IPS-15b (cell line): Measurements from ENCODE around the gene PNCK.
"Not testable (repeated sequence)": the region's sequence is repeated elsewhere in the genome, so short reads cannot be mapped to it uniquely, and the experiment has no call there.

Experiments used
- H3K27me3 ChIP-seq: one replicate; pipeline ENCODE4 v1.6.1; 2013; ENCODE audit warnings: low read length; ENCODE audit not compliant: control insufficient read depth, insufficient read depth
- H3K36me3 ChIP-seq: one replicate; pipeline ENCODE4 v1.6.1; 2013; ENCODE audit warnings: low read length; ENCODE audit not compliant: control insufficient read depth, insufficient read depth
- H3K4me1 ChIP-seq: one replicate; pipeline ENCODE4 v1.6.1; 2013; ENCODE audit warnings: mild to moderate bottlenecking, low read length; ENCODE audit not compliant: control insufficient read depth, insufficient read depth
- H3K4me3 ChIP-seq: one replicate; pipeline ENCODE4 v1.5.1; 2013; ENCODE audit warnings: low read depth, low read length
- H3K9ac ChIP-seq: one replicate; pipeline ENCODE4 v1.6.1; 2013; ENCODE audit warnings: low read depth, mild to moderate bottlenecking, low read length
- H3K9me3 ChIP-seq: one replicate; pipeline ENCODE4 v1.6.1; 2013; ENCODE audit warnings: mild to moderate bottlenecking, low read length; ENCODE audit not compliant: control insufficient read depth, insufficient read depth

Gene PNCK

DNA sequence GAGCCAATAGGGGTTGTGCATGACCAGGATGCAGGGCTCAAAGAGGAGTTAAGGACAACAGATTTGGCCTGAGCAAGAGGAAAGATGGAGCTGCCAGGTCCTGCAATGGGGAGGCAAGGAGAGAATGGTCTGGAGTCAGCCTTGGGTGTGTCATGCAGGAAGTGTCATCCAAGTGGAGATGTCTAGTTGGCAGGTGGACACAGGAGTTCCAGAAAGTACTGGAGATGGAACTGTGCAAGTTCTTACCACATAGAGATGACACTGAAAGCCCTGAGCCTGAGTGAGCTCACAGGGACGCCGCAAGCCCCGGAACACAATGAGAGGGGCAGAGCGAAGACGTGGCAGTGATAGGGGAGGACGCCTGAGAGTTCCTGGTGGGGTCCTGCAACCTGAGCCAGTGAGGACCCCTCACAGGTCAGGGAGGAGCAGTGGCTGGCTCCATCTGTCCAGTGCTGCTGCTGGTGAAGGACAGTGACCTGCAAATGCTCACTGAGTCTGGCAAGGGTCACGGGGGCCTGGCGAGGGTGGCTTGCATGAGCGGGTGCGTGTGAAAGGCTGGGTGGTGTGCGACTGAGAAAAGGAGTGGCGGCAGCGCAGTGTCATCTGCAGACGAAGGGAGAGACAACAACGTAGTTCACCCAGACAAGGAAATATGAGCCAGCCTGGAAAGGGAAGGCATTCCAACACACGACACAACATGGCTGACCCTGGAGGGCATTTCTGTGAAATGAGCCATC, 23.5 kb upstream of the PNCK start:
- not testable (repeated sequence) for H3K9me3 ChIP-seq, H3K27me3 ChIP-seq, H3K4me3 ChIP-seq, H3K9ac ChIP-seq, H3K4me1 ChIP-seq
- H3K36me3 ChIP-seq = peaks cover 26% of the 10 kb centered on the region

DNA sequence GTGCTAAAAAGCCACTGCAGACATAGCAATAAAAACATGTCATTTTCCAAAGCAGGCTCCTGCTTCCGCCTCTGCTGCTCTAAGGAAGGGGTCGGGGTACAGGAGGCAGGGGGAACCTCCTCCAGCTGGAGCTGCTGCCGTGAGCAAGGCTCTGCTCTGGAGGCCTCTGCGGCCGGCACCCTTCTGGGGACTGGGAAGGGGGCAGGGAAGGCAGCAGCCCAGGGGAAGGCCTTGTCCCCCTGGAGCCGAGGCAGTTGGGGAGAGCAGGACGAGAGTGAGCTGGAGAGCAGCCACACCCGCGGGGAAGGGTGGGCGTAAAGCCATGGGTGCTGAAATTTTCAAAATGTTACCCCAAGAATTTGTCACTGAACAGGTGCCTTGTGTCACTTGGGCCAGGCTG, 22.9 kb upstream of the PNCK start:
- not testable (repeated sequence) for H3K9me3 ChIP-seq, H3K4me3 ChIP-seq, H3K9ac ChIP-seq, H3K27me3 ChIP-seq, H3K4me1 ChIP-seq
- peaks cover 25% of the 10 kb centered on the region for H3K36me3 ChIP-seq

DNA sequence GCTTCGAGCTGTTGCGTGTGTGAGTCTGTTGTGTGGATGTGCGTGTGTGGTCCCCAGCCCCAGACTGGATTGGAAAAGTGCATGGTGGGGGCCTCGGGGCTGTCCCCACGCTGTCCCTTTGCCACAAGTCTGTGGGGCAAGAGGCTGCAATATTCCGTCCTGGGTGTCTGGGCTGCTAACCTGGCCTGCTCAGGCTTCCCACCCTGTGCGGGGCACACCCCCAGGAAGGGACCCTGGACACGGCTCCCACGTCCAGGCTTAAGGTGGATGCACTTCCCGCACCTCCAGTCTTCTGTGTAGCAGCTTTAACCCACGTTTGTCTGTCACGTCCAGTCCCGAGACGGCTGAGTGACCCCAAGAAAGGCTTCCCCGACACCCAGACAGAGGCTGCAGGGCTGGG, 22.5 kb upstream of the PNCK start:
- Histone ChIP-seq H3K4me3 (no peak overlapping the region), H3K27me3 (no peaks in the 10 kb centered on the region), H3K9me3 (no peaks in the 10 kb centered on the region), H3K4me1 (no peaks in the 10 kb centered on the region), H3K36me3 (peaks cover 24% of the 10 kb centered on the region), H3K9ac (no peak overlapping the region)

DNA sequence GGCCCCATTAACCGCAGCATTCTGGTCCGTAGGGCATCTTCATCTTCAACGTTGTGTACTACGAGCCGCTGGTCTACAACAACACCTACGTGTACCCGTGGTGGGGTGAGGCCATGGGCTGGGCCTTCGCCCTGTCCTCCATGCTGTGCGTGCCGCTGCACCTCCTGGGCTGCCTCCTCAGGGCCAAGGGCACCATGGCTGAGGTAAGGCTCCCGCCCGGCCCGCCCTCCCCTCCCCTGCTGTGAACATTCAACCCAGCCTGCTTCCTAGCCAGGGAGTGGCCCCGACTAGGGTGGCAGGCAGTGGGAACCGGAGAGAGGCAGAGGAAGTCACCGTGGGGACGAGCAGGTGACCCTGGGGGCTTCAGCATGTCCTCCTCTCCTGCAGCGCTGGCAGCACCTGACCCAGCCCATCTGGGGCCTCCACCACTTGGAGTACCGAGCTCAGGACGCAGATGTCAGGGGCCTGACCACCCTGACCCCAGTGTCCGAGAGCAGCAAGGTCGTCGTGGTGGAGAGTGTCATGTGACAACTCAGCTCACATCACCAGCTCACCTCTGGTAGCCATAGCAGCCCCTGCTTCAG, 21.2 kb upstream of the PNCK start:
- Histone ChIP-seq H3K9me3 (no peaks in the 10 kb centered on the region), H3K4me3 (no peak overlapping the region), H3K36me3 (peaks cover 29% of the 10 kb centered on the region), H3K9ac (no peak overlapping the region), H3K4me1 (no peaks in the 10 kb centered on the region), H3K27me3 (no peaks in the 10 kb centered on the region)

DNA sequence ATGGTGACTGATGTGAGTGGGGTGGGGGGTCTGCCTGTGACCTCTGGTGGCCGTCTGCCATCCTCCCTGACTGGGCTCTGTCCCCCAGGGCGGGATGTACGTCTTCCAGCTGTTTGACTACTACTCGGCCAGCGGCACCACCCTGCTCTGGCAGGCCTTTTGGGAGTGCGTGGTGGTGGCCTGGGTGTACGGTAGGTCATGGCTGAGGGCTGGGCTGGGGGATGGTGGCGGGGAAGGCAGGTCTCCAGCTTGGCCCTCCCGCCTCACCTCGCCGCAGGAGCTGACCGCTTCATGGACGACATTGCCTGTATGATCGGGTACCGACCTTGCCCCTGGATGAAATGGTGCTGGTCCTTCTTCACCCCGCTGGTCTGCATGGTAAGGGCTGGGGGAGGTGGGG, 20.6 kb upstream of the PNCK start:
- H3K9ac ChIP-seq, H3K4me1 ChIP-seq, H3K27me3 ChIP-seq, H3K4me3 ChIP-seq, H3K9me3 ChIP-seq: not testable (repeated sequence)
- peaks cover 29% of the 10 kb centered on the region for H3K36me3 ChIP-seq

DNA sequence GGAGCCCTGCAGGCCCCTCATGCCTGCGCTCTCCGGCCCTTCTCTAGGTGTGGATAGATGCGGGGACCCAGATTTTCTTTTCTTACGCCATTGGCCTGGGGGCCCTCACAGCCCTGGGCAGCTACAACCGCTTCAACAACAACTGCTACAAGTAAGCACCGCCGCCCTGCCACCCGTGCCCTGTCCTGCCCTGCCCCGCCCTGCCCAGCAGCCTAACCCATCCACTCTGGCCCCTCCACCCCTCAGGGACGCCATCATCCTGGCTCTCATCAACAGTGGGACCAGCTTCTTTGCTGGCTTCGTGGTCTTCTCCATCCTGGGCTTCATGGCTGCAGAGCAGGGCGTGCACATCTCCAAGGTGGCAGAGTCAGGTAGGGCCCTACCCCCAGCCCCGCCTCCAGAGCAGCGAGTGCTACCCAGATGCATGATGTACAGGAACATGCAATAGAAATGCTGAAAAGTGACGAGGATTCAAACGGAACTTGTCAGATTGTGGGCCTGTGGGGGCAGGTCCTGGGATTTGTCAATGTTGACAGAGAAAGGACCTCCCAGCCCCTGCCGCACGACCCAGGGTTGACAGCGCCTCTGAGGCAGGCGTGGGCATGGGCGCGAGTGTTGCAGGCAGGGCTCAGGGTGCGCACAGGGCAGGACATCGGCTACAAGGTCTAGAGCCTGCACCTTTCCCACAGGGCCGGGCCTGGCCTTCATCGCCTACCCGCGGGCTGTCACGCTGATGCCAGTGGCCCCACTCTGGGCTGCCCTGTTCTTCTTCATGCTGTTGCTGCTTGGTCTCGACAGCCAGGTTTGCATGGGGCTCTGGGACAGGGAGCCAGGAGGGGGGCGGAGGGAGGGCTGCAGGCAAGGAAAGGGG, 19.8 kb upstream of the PNCK start:
- Histone ChIP-seq H3K4me3 (no peak overlapping the region), H3K4me1 (no peaks in the 10 kb centered on the region), H3K9ac (no peak overlapping the region), H3K27me3 (no peaks in the 10 kb centered on the region), H3K36me3 (peaks cover 29% of the 10 kb centered on the region), H3K9me3 (no peaks in the 10 kb centered on the region)

DNA sequence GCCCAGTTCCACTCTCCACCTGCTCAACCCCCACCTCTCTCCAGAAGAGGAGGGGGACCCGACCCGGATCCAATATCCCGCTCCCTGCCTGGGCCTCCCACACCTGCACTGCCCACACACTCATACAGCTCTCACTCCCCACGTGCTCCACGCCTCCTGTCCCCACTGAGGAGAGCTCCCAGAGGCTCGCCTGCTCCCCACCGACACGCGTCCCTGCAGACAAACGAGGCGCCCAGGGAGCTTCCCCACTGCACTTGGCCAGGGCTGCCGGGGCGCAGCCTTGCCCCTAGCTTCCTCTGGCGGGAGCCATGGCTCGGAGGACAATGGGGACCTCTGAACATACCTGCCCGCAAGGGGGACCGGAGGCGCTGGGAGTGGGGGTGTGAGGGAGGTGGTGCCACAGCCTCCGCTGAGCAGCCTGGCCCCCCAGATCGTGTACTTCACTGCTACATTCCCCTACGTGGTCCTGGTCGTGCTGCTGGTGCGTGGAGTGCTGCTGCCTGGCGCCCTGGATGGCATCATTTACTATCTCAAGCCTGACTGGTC, 19.1 kb upstream of the PNCK start:
- no peak overlapping the region for H3K9ac ChIP-seq
- no peaks in the 10 kb centered on the region for H3K4me1 ChIP-seq
- peaks cover 29% of the 10 kb centered on the region for H3K36me3 ChIP-seq
- no peak overlapping the region for H3K4me3 ChIP-seq
- H3K9me3 ChIP-seq = no peaks in the 10 kb centered on the region
- H3K27me3 ChIP-seq = no peaks in the 10 kb centered on the region

DNA sequence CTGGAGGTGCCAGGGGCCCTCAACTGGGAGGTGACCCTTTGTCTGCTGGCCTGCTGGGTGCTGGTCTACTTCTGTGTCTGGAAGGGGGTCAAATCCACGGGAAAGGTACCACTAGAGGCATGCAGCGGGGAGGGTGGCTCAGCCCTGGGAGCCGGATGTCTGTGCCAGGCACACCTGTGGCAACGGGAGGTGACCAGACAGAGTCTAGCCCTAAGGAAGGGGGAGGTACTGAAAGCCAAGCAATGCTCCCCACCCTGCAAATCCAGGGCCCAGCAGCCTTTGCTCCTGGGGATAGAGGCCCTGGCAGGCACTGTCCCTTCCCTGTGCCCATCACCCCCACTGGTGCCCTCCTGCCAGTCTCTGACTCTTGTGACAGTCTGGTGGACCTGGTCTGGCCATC, 18.4 kb upstream of the PNCK start:
- H3K4me1 ChIP-seq = no peaks in the 10 kb centered on the region
- H3K9me3 ChIP-seq = no peaks in the 10 kb centered on the region
- H3K4me3 ChIP-seq = no peak overlapping the region
- H3K27me3 ChIP-seq = no peaks in the 10 kb centered on the region
- H3K9ac ChIP-seq = no peak overlapping the region
- peaks cover 29% of the 10 kb centered on the region for H3K36me3 ChIP-seq

DNA sequence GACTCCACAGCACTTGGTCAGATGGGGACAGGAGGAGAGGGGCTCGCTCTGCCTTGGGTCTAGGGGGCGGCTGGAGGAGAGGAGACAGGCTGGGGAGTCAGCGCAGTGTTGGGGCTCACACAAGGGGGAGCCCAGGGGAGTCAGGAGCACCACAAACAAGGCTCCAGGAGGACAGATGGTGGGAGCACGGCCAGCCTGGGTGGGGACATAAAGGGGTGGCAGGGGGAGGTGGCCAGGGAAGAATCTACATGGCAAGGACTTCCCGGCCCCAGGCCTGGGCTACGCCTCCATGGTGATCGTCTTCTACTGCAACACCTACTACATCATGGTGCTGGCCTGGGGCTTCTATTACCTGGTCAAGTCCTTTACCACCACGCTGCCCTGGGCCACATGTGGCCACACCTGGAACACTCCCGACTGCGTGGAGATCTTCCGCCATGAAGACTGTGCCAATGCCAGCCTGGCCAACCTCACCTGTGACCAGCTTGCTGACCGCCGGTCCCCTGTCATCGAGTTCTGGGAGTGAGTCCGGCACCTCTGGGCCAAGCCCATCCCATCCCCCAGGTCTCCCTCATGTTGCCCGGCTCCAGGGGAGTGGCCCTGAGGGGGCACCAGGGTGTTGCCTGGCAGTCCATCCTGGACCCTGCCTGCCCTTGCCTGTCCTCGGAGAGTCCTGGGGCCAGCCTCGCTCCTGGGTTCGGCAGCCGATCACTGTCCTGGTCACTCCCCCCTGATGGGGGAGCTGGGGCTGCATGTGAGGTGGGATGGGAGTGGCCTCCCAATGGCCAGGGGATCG, 17.6 kb upstream of the PNCK start:
- H3K4me1 ChIP-seq, H3K9me3 ChIP-seq, H3K27me3 ChIP-seq, H3K9ac ChIP-seq, H3K4me3 ChIP-seq: not testable (repeated sequence)
- peaks cover 29% of the 10 kb centered on the region for H3K36me3 ChIP-seq

DNA sequence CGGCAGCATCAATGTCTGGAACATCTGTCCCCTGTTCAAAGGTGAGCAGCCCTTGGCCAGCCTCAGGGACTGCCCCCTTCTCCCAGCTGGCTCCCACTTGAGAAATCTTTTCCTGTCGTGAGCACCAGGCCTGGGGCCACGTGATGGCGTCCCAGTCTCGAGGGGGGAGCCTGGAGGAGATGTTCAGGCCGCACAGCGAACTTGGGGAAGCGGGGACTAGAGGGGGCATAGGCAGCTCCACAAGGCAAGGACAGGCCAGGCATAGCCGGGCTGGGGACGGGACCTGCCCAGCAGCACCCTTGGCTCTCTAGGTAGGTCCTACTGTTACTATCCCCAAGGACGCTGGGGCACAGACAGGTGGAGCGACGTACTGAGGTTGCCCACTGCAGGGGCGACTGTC, 16.9 kb upstream of the PNCK start:
- H3K4me1 ChIP-seq = no peaks in the 10 kb centered on the region
- H3K9me3 ChIP-seq = no peaks in the 10 kb centered on the region
- H3K4me3 ChIP-seq = no peak overlapping the region
- no peaks in the 10 kb centered on the region for H3K27me3 ChIP-seq
- peaks cover 29% of the 10 kb centered on the region for H3K36me3 ChIP-seq
- H3K9ac ChIP-seq = no peak overlapping the region

DNA sequence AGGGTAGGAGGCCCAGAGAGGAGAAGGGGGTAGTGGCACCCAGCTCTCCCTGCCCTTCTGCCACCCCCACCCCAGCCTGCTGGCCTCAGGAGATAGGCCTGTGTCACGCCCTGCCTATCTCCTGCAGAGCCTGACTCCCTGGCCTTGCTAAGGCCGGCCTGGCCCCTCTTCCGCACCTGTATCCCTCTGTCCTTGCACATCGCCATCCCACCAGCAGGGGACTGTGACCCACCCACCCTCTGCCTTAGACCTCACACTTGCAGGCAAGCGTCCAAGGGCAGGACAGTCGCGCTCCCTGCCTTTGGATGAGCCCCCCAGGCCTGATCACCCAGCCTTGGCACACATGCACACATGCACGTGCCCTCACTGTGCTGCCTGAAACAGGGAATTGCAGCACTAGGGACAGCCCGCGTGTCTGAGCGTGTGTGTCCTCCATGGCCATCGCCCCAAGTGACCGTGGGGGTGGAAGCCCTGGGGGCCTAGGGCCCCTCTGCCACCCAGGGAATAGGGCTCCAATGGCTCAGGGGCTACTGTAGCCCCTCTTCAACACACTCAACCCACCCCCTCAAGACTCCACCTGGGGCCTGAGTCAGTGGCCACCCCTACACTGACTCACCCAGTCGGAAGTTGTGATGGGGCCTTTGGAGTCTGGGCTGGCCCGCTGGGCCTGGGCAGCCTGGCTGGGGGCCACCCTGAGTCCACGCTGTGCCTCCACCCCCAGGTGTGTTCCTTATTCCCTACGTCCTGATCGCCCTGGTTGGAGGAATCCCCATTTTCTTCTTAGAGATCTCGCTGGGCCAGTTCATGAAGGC, 16.2 kb upstream of the PNCK start:
- Histone ChIP-seq H3K9me3 (no peaks in the 10 kb centered on the region), H3K36me3 (peaks cover 26% of the 10 kb centered on the region), H3K9ac (peak overlapping the region; percentile 24), H3K27me3 (no peaks in the 10 kb centered on the region), H3K4me3 (peak overlapping the region; percentile 49), H3K4me1 (no peaks in the 10 kb centered on the region)
